ENCODE data around the gene MED12L.

- TF ChIP-seq CTCF (conservative IDR thresholded peaks at IDR 0.05; ENCODE audit: low read length) (no peak), EZH2phosphoT487 (IDR thresholded peaks at IDR 0.05; ENCODE audit: borderline replicate concordance, low read depth, low read length) (no peak)
Measured at GRCh38 chr3:151224268-151224866, 138.9 kb downstream of the MED12L start.

Measured in OCI-LY7 (cell line).